Astrocyte of the cerebellum (primary cell): Measurements from ENCODE around the gene IFFO2.

Experiments used
- DNase-seq: peaks from one replicate; pipeline ENCODE4 v3.0.0-alpha.2; 2011; ENCODE audit warnings: low read depth
- H3K4me3 ChIP-seq: 2 replicates; pipeline ENCODE4 v1.5.1; 2011; ENCODE audit warnings: mild to moderate bottlenecking, low read depth, low read length, moderate library complexity
- in situ Hi-C: cut with HindIII; loops from 2 replicates; pipeline ENCODE4 v1.10.0; 2017; ENCODE audit warnings: low sequenced_read_pairs
- TF ChIP-seq, protein P1 (sequence below): IDR thresholded peaks from 2 replicates; pipeline ENCODE4 v1.5.1; 2012; ENCODE audit warnings: low read length, low read depth, moderate library complexity, mild to moderate bottlenecking; ENCODE audit errors: missing control alignments

Gene IFFO2

DNA sequence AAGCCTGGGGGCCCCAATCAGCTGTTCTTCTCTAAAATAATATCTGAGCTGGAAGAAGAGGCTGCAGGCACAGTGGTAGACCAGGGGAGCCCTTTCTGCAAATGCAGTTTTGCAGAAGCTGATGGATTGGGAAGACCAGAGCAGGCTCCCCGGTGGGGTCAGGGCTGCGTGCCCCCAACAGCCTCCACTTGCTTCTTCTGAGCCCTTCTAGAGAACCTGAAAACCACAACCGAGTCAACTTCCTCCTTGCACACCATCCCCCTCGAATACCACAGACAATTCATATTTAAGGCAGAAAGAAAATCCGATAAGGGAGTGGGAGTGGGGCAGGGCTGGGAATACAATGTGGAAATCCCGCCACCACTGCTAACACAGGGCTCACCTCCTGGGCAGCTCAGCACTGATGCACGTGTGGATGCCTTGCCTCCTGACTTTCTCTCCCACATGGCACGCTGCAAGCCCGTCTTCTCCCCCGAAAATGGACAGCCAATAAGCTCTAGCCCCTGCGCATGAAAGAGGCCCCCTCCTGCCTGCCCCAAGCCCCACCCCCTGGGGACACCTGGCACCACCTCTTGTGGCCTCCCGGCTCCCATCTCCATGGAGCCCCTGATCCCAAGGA, 28.7 kb downstream of the IFFO2 start:
- H3K4me3 ChIP-seq: no peak overlapping the region
- TF ChIP-seq, protein P1, sequence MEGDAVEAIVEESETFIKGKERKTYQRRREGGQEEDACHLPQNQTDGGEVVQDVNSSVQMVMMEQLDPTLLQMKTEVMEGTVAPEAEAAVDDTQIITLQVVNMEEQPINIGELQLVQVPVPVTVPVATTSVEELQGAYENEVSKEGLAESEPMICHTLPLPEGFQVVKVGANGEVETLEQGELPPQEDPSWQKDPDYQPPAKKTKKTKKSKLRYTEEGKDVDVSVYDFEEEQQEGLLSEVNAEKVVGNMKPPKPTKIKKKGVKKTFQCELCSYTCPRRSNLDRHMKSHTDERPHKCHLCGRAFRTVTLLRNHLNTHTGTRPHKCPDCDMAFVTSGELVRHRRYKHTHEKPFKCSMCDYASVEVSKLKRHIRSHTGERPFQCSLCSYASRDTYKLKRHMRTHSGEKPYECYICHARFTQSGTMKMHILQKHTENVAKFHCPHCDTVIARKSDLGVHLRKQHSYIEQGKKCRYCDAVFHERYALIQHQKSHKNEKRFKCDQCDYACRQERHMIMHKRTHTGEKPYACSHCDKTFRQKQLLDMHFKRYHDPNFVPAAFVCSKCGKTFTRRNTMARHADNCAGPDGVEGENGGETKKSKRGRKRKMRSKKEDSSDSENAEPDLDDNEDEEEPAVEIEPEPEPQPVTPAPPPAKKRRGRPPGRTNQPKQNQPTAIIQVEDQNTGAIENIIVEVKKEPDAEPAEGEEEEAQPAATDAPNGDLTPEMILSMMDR: no peak
- DNase-seq: no peak
- in situ Hi-C loops: no loop called here

- H3K4me3 ChIP-seq: no peak overlapping the region
- TF ChIP-seq, protein P1: no peak
- in situ Hi-C loops: no loop called here
- DNase-seq: no peak
Measured at GRCh38 chr1:18927082-18927653, 29.3 kb downstream of the IFFO2 start.

- H3K4me3 ChIP-seq: no peak overlapping the region
- in situ Hi-C loops: no loop called here
- DNase-seq: no peak
Measured at GRCh38 chr1:18926315-18927081, 30.0 kb downstream of the IFFO2 start.

DNA sequence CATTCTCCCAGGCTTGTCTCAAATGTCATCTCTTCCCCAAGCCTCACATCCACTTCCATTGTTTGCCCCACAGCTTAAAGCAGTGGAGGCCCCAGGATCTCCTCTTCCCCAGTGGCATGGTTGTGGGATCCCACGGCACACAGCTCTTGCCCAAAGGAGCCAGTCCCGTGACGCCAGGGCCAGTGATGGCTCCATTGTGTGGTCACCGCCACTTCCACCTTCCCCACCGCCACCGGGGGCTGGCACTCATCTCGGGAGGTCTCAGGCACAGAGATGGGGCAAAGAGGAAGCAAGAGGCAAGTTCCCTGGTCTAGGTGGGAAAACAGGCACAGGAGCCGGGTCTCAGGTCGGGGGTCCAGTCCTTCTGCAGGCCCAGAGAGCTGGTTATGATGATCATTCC, 31.2 kb downstream of the IFFO2 start:
- TF ChIP-seq, protein P1: no peak
- in situ Hi-C loops: no loop called here
- no peak overlapping the region for H3K4me3 ChIP-seq
- DNase-seq: no peak

More at GRCh38 chr1:18926315-18927081, 30.0 kb downstream of the IFFO2 start:
- TF ChIP-seq, protein P1: no peak

GRCh38 chr1:18924221-18924691, 32.2 kb downstream of the IFFO2 start:
- TF ChIP-seq, protein P1: no peak
- in situ Hi-C loops: no loop called here
- DNase-seq: no peak
- no peak overlapping the region for H3K4me3 ChIP-seq

- in situ Hi-C loops: no loop called here
- no peak overlapping the region for H3K4me3 ChIP-seq
- no peak for DNase-seq
- TF ChIP-seq, protein P1: no peak
Measured at GRCh38 chr1:18923756-18924211, 32.7 kb downstream of the IFFO2 start.
